GM12878 (cell line): ENCODE results near the gene ARMC10. TPM values are rescaled to one million over a fixed set of nuclear protein-coding genes. Genes with fewer than 3 reads are reported as not detected.

ENCODE experiments used
- ATAC-seq: fragments of 200-7000 bp; cut with Tn5 transposase; 3 replicates; pipeline ENCODE4 v1.9.1; 2020; ENCODE audit warnings: mild to moderate bottlenecking, moderate library complexity
- BruUV-seq: library from RNA; stranded (reverse); fragments of 400-500 nt; replicated peaks from 2 replicates; lab custom pipeline; 2021; lab: Mats Ljungman, UMichigan
- CTCF ChIA-PET: fragments of 300-600 bp; sonication (Branson Sonifier 250); formaldehyde crosslinking; extraction: SDS; loops from one replicate; lab custom pipeline; 2021; ENCODE audit warnings: inconsistent platforms; lab: Yijun Ruan, JAX
- POLR2A ChIA-PET: fragments of 350-600 bp; formaldehyde crosslinking; extraction: SDS; loops from one replicate; lab custom pipeline; 2021; ENCODE audit warnings: inconsistent platforms; lab: Charles Lee
- RAD21 ChIA-PET: fragments of 300-600 bp; sonication (Branson Sonifier 250); formaldehyde crosslinking; loops from one replicate; lab custom pipeline; 2023; ENCODE audit warnings: antibody characterized with exemption; ENCODE audit not compliant: unreplicated experiment; lab: Charles Lee
- SMC1A ChIA-PET: fragments of 300-600 bp; sonication (Branson Sonifier 250); formaldehyde crosslinking; loops from one replicate; lab custom pipeline; 2023; ENCODE audit not compliant: unreplicated experiment, uncharacterized antibody; lab: Charles Lee
- DNase-seq: peaks from one replicate; pipeline ENCODE4 v3.0.0-alpha.2; 2011; ENCODE audit warnings: low read depth, low spot score
- FAIRE-seq: peaks from 3 replicates; lab custom pipeline; 2011; peaks lifted over from hg19 to GRCh38; lab: Jason Lieb, UNC
- H2AFZ ChIP-seq: 2 replicates; pipeline ENCODE4 v1.6.0; 2011; ENCODE audit warnings: low read depth, low read length, control low read depth; ENCODE audit not compliant: control insufficient read depth
- H3K27ac ChIP-seq: 2 replicates; pipeline ENCODE4 v1.5.1; 2011; ENCODE audit warnings: control low read depth; ENCODE audit not compliant: control insufficient read depth, insufficient read depth
- H3K27me3 ChIP-seq, 2 experiments: replicated peaks in 1 of 2; 2 replicates each; pipeline versions ENCODE4 v1.6.0 to v1.6.1; 2011; ENCODE audit warnings: low read length in 1 of 2; ENCODE audit not compliant: control insufficient read depth in 2 of 2, insufficient read depth in 2 of 2
- H3K36me3 ChIP-seq, 2 experiments: 2 replicates each; pipeline ENCODE4 v1.5.1; 2011; ENCODE audit warnings: low read length in 1 of 2; ENCODE audit not compliant: control insufficient read depth in 2 of 2, insufficient read depth in 2 of 2
- H3K4me1 ChIP-seq: 2 replicates; pipeline ENCODE4 v1.6.1; 2011; ENCODE audit warnings: mild to moderate bottlenecking, low read length, moderate library complexity, mixed read lengths; ENCODE audit not compliant: control insufficient read depth, insufficient read depth
- H3K4me2 ChIP-seq: 2 replicates; pipeline ENCODE4 v1.6.0; 2011; ENCODE audit warnings: control low read depth; ENCODE audit not compliant: control insufficient read depth, insufficient read depth
- H3K4me3 ChIP-seq: fragments of 200-600 bp; sonication (generic); 2 replicates; pipeline ENCODE4 v1.5.1; 2016
- H3K79me2 ChIP-seq: 2 replicates; pipeline ENCODE4 v1.6.0; 2011; ENCODE audit warnings: low read length; ENCODE audit not compliant: control insufficient read depth, insufficient read depth
- H3K9ac ChIP-seq: 2 replicates; pipeline ENCODE4 v1.8.0; 2011; ENCODE audit warnings: low read length, control low read depth, mixed read lengths; ENCODE audit not compliant: control insufficient read depth, insufficient read depth
- H3K9me3 ChIP-seq: replicated peaks from 3 replicates; pipeline ENCODE4 v1.5.1; 2011; ENCODE audit warnings: mild to moderate bottlenecking, low read length; ENCODE audit not compliant: control insufficient read depth, insufficient read depth
- H4K20me1 ChIP-seq: 2 replicates; pipeline ENCODE4 v1.6.0; 2011; ENCODE audit not compliant: control insufficient read depth, insufficient read depth
- BACH1 ChIP-seq: fragments of 450-650 bp; IDR thresholded peaks from 2 replicates; pipeline ENCODE4 v1.6.1; 2017; ENCODE audit warnings: mild to moderate bottlenecking, borderline replicate concordance
- BCL11A ChIP-seq: IDR thresholded peaks from 2 replicates; pipeline ENCODE4 v1.6.1; 2011; ENCODE audit warnings: low read depth, low read length
- BHLHE40 ChIP-seq, 2 experiments: fragments of 450-650 bp in 1 of 2; IDR thresholded peaks; 2 replicates each; pipeline ENCODE4 v1.6.1; 2011 to 2017; ENCODE audit warnings: low read depth in 2 of 2, borderline replicate concordance in 1 of 2, improper control_type of control experiment in 1 of 2, low read length in 1 of 2, mild to moderate bottlenecking in 1 of 2
- EGR1 ChIP-seq, 2 experiments: IDR thresholded peaks; 1 replicate in 1 of 2; 2 replicates in 1 of 2; pipeline ENCODE4 v1.6.1; 2011 to 2012; ENCODE audit warnings: low read depth in 2 of 2, low read length in 2 of 2, borderline replicate concordance in 1 of 2, mild to moderate bottlenecking in 1 of 2, moderate library complexity in 1 of 2
- EZH2 ChIP-seq: IDR thresholded peaks from 2 replicates; pipeline ENCODE4 v1.6.1; 2012; ENCODE audit warnings: low read depth, mild to moderate bottlenecking, control low read depth, inconsistent platforms, low read length, borderline replicate concordance; ENCODE audit not compliant: control insufficient read depth
- HDAC6 ChIP-seq: fragments of 200-600 bp; sonication (generic); IDR thresholded peaks from one replicate; pipeline ENCODE4 v1.8.0; 2017; ENCODE audit warnings: antibody characterized with exemption; ENCODE audit not compliant: unreplicated experiment
- MYB ChIP-seq: fragments of 150-350 bp; IDR thresholded peaks from 2 replicates; pipeline ENCODE4 v1.6.1; 2014; ENCODE audit warnings: mild to moderate bottlenecking, low read depth, low read length, borderline replicate concordance
- NR2F1 ChIP-seq: fragments of 450-650 bp; conservative IDR thresholded peaks from 2 replicates; pipeline ENCODE4 v1.6.1; 2017; ENCODE audit warnings: mild to moderate bottlenecking
- NRF1 ChIP-seq: conservative IDR thresholded peaks from 2 replicates; pipeline ENCODE4 v1.6.1; 2011; ENCODE audit warnings: mild to moderate bottlenecking, low read depth, low read length, improper control_type of control experiment
- PKNOX1 ChIP-seq: fragments of 450-650 bp; IDR thresholded peaks from 2 replicates; pipeline ENCODE4 v1.6.1; 2016; ENCODE audit warnings: mild to moderate bottlenecking
- SMAD1 ChIP-seq: fragments of 450-650 bp; IDR thresholded peaks from 2 replicates; pipeline ENCODE4 v1.6.1; 2018; ENCODE audit warnings: mild to moderate bottlenecking, low read depth; ENCODE audit not compliant: partially characterized antibody
- SP1 ChIP-seq: IDR thresholded peaks from one replicate; pipeline ENCODE4 v1.6.1; 2011; ENCODE audit warnings: low read depth, low read length
- SREBF1 ChIP-seq: IDR thresholded peaks from 2 replicates; pipeline ENCODE4 v1.6.1; 2012; ENCODE audit warnings: mild to moderate bottlenecking, low read length
- SUZ12 ChIP-seq: fragments of 200-600 bp; sonication (generic); IDR thresholded peaks from one replicate; pipeline ENCODE4 v1.6.1; 2018; ENCODE audit warnings: antibody characterized with exemption, mild to moderate bottlenecking; ENCODE audit not compliant: unreplicated experiment
- WGBS: methylation state at CpG from one replicate; pipeline ENCODE4 v1.1.6; 2016; ENCODE audit warnings: low lambda C conversion rate; ENCODE audit not compliant: insufficient replicate concordance, insufficient coverage; ENCODE audit errors: missing lambda C conversion rate; 5-methylcytosine and 5-hydroxymethylcytosine counted together
- in situ Hi-C: fragments of 300-500 bp; cut with MboI; formaldehyde crosslinking; loops from 9 replicates; pipeline ENCODE4 v1.14.3; 2018; ENCODE audit warnings: mixed read lengths
- intact Hi-C: fragments of 100-400 bp; cut with micrococcal nuclease; formaldehyde crosslinking; loops from one replicate; pipeline ENCODE4 v1.14.2; 2022; ENCODE audit not compliant: unreplicated experiment
- polyA plus RNA-seq, 11 experiments: library from polyadenylated mRNA; depleted of rRNA in 4 of 11; unstranded in 6 of 11; stranded (reverse) in 5 of 11; fragments of >200 nt; fragmentation: Nextera tagmentation in 4 of 11; fragmentation: Illumina TruSeq in 1 of 11; extraction: Ambion mirVana in 4 of 11; extraction: Trizol in 1 of 11; gene quantifications; 1 replicate in 1 of 11; 2 replicates in 10 of 11; pipeline versions ENCODE4 v1.2.1 to v1.2.3, GENCODE V29; 2011 to 2016; ENCODE audit warnings: inconsistent platforms in 2 of 11, missing spikeins in 2 of 11, low read depth in 1 of 11
- total RNA-seq, 4 experiments: library from RNA; depleted of rRNA in 3 of 4; stranded (reverse); fragments of >200 nt in 3 of 4; fragmentation: Illumina TruSeq in 1 of 4; extraction: Trizol in 1 of 4; gene quantifications; 2 replicates each; pipeline versions ENCODE4 v1.2.1 to v1.2.3, GENCODE V29; 2013 to 2021
- TF ChIP-seq, protein P1 (sequence below): IDR thresholded peaks from 2 replicates; pipeline ENCODE4 v1.6.1; 2012; ENCODE audit warnings: mild to moderate bottlenecking, low read depth, low read length
- TF ChIP-seq, protein P2 (sequence below): fragments of 450-650 bp; formaldehyde crosslinking; IDR thresholded peaks from 2 replicates; pipeline ENCODE4 v1.4.0; 2022; ENCODE audit warnings: mild to moderate bottlenecking, moderate library complexity

The ARMC10 gene
- total and polyA plus RNA-seq, 10 of the 15 experiments (the other 5 are each of a cell fraction or from before 2014, with no cell fraction given), result 7.0 to 38.2 (median 24.1) TPM

GRCh38 chr7:103077318-103077717 is 2.4 kb downstream of the ARMC10 start:
- no peak for ATAC-seq
- peaks cover 25% of the 10 kb centered on the region for H3K79me2 ChIP-seq

More at GRCh38 chr7:103077318-103077717, 2.4 kb downstream of the ARMC10 start:
- FAIRE-seq (no peak), DNase-seq (no peak)
- ChIA-PET POLR2A (no interaction called here), SMC1A (no interaction called here), RAD21 (no interaction called here), CTCF (no interaction called here)
- in situ Hi-C loops (no loop called here), intact Hi-C loops (no loop called here)
- no TSS peak for BruUV-seq
- no peak overlapping the region for H3K27ac ChIP-seq
- TF ChIP-seq BHLHE40 (IDR thresholded peaks at IDR 0.05; ENCODE audit: borderline replicate concordance in 1 of 2, low read depth in 2 of 2, low read length in 1 of 2), result no peak
- no peak for TF ChIP-seq EGR1 (IDR thresholded peaks at IDR 0.05; ENCODE audit: borderline replicate concordance in 1 of 2, low read depth in 2 of 2, low read length in 2 of 2)
- TF ChIP-seq, protein P1, sequence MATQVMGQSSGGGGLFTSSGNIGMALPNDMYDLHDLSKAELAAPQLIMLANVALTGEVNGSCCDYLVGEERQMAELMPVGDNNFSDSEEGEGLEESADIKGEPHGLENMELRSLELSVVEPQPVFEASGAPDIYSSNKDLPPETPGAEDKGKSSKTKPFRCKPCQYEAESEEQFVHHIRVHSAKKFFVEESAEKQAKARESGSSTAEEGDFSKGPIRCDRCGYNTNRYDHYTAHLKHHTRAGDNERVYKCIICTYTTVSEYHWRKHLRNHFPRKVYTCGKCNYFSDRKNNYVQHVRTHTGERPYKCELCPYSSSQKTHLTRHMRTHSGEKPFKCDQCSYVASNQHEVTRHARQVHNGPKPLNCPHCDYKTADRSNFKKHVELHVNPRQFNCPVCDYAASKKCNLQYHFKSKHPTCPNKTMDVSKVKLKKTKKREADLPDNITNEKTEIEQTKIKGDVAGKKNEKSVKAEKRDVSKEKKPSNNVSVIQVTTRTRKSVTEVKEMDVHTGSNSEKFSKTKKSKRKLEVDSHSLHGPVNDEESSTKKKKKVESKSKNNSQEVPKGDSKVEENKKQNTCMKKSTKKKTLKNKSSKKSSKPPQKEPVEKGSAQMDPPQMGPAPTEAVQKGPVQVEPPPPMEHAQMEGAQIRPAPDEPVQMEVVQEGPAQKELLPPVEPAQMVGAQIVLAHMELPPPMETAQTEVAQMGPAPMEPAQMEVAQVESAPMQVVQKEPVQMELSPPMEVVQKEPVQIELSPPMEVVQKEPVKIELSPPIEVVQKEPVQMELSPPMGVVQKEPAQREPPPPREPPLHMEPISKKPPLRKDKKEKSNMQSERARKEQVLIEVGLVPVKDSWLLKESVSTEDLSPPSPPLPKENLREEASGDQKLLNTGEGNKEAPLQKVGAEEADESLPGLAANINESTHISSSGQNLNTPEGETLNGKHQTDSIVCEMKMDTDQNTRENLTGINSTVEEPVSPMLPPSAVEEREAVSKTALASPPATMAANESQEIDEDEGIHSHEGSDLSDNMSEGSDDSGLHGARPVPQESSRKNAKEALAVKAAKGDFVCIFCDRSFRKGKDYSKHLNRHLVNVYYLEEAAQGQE, result no peak
- TF ChIP-seq PKNOX1, result no peak
- no peak for TF ChIP-seq NR2F1
- no peak for TF ChIP-seq EZH2
- no peak for TF ChIP-seq SREBF1
- no peak for TF ChIP-seq BACH1
- no peak for TF ChIP-seq HDAC6
- TF ChIP-seq NRF1, result no peak
- TF ChIP-seq MYB, result no peak
- TF ChIP-seq, protein P2, sequence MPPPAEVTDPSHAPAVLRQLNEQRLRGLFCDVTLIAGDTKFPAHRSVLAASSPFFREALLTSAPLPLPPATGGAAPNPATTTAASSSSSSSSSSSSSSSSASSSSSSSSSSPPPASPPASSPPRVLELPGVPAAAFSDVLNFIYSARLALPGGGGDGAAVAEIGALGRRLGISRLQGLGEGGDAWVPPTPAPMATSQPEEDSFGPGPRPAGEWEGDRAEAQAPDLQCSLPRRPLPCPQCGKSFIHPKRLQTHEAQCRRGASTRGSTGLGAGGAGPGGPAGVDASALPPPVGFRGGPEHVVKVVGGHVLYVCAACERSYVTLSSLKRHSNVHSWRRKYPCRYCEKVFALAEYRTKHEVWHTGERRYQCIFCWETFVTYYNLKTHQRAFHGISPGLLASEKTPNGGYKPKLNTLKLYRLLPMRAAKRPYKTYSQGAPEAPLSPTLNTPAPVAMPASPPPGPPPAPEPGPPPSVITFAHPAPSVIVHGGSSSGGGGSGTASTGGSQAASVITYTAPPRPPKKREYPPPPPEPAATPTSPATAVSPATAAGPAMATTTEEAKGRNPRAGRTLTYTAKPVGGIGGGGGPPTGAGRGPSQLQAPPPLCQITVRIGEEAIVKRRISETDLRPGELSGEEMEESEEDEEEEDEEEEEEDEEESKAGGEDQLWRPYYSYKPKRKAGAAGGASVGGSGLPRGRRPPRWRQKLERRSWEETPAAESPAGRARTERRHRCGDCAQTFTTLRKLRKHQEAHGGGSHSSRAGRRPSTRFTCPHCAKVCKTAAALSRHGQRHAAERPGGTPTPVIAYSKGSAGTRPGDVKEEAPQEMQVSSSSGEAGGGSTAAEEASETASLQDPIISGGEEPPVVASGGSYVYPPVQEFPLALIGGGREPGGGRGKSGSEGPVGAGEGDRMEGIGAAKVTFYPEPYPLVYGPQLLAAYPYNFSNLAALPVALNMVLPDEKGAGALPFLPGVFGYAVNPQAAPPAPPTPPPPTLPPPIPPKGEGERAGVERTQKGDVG (CRISPR knock-in tag), result no peak
- no peak for TF ChIP-seq SMAD1
- no peak for TF ChIP-seq SUZ12
- no peak for TF ChIP-seq SP1
- no peak for TF ChIP-seq BCL11A
- H4K20me1 ChIP-seq, result no peaks in the 10 kb centered on the region
- no peaks in the 10 kb centered on the region for H3K27me3 ChIP-seq
- no peaks in the 10 kb centered on the region for H3K36me3 ChIP-seq
- 94% methylated on average over 3 of the region's 3 CpGs for WGBS
- no peak overlapping the region for H3K9ac ChIP-seq
- H3K4me3 ChIP-seq, result no peak overlapping the region
- peaks cover 2% of the 10 kb centered on the region for H3K4me1 ChIP-seq
- H3K4me2 ChIP-seq, result no peak overlapping the region
- H3K9me3 ChIP-seq, result no peaks in the 10 kb centered on the region; the same call in 1 of the 3 replicates
- no peak overlapping the region for H2AFZ ChIP-seq
